GM23338 (cell line): ENCODE results near the gene TEX14. TPM values are rescaled to one million over a fixed set of nuclear protein-coding genes. Genes with fewer than 3 reads are reported as not detected.

Experiments
- ATAC-seq: fragments of 200-7000 bp; cut with Tn5 transposase; 3 replicates; pipeline ENCODE4 v1.9.1; 2020
- DNase-seq: peaks from one replicate; pipeline ENCODE4 v3.0.0-alpha.2; 2015; ENCODE audit warnings: low spot score
- H2AFZ ChIP-seq: fragments of 200-600 bp; sonication (generic); 2 replicates; pipeline ENCODE4 v1.8.0; 2016; ENCODE audit warnings: antibody characterized with exemption, mild to moderate bottlenecking, moderate library complexity
- H3F3A ChIP-seq: fragments of 200-600 bp; sonication (generic); replicated peaks from 2 replicates; pipeline ENCODE4 v1.8.0; 2017; ENCODE audit warnings: antibody characterized with exemption, mixed run types, low read depth
- H3K27ac ChIP-seq: fragments of 200-600 bp; sonication (generic); 2 replicates; pipeline ENCODE4 v1.6.1; 2016; ENCODE audit warnings: low read depth
- H3K27me3 ChIP-seq: fragments of 200-600 bp; sonication (generic); 2 replicates; pipeline ENCODE4 v1.8.0; 2016; ENCODE audit warnings: mild to moderate bottlenecking, mixed run types, moderate library complexity; ENCODE audit not compliant: insufficient read depth
- H3K36me3 ChIP-seq: fragments of 200-600 bp; sonication (generic); 2 replicates; pipeline ENCODE4 v1.8.0; 2016; ENCODE audit warnings: mild to moderate bottlenecking; ENCODE audit not compliant: insufficient read depth
- H3K4me1 ChIP-seq: fragments of 200-600 bp; sonication (generic); 2 replicates; pipeline ENCODE4 v1.8.0; 2016; ENCODE audit warnings: mild to moderate bottlenecking, moderate library complexity; ENCODE audit not compliant: insufficient read depth
- H3K4me2 ChIP-seq: fragments of 200-600 bp; sonication (generic); 2 replicates; pipeline ENCODE4 v1.7.1; 2017; ENCODE audit warnings: mixed run types
- H3K4me3 ChIP-seq: fragments of 200-600 bp; sonication (generic); 2 replicates; pipeline ENCODE4 v1.6.1; 2016; ENCODE audit warnings: mixed run types
- H3K79me2 ChIP-seq: fragments of 200-600 bp; sonication (generic); replicated peaks from 2 replicates; pipeline ENCODE4 v1.8.0; 2017; ENCODE audit warnings: mild to moderate bottlenecking; ENCODE audit not compliant: insufficient read depth
- H3K9me2 ChIP-seq: fragments of 200-600 bp; sonication (generic); 2 replicates; pipeline ENCODE4 v1.8.0; 2017; ENCODE audit not compliant: insufficient read depth
- H4K20me1 ChIP-seq: fragments of 200-600 bp; sonication (generic); replicated peaks from 2 replicates; pipeline ENCODE4 v1.8.0; 2017; ENCODE audit warnings: mild to moderate bottlenecking; ENCODE audit not compliant: insufficient read depth
- H3K27ac Mint-ChIP-seq: 2 replicates; pipeline ENCODE4 v1.8.0; 2020; ENCODE audit warnings: inconsistent platforms, mild to moderate bottlenecking, moderate library complexity, mixed read lengths
- H3K27me3 Mint-ChIP-seq: 3 replicates; pipeline ENCODE4 v1.8.0; 2022; ENCODE audit warnings: low read depth, mild to moderate bottlenecking, moderate library complexity, mixed read lengths, inconsistent platforms; ENCODE audit not compliant: insufficient read depth, poor library complexity
- H3K36me3 Mint-ChIP-seq: 3 replicates; pipeline ENCODE4 v1.8.0; 2021; ENCODE audit warnings: low read depth, mild to moderate bottlenecking, inconsistent platforms, moderate library complexity, mixed read lengths
- H3K4me1 Mint-ChIP-seq: 3 replicates; pipeline ENCODE4 v1.8.0; 2020; ENCODE audit warnings: mild to moderate bottlenecking, inconsistent platforms, mixed read lengths
- H3K4me3 Mint-ChIP-seq: 3 replicates; pipeline ENCODE4 v1.8.0; 2021; ENCODE audit warnings: moderate library complexity, mild to moderate bottlenecking, inconsistent platforms, mixed read lengths
- H3K9me3 Mint-ChIP-seq: 3 replicates; pipeline ENCODE4 v1.8.0; 2020; ENCODE audit warnings: moderate library complexity, mild to moderate bottlenecking, inconsistent platforms, mixed read lengths
- CREB1 ChIP-seq: fragments of 250-450 bp; sonication (Bioruptor Pico); IDR thresholded peaks from 2 replicates; pipeline ENCODE4 v1.5.0; 2020; ENCODE audit warnings: low read depth, mild to moderate bottlenecking, moderate library complexity
- EZH2phosphoT487 ChIP-seq: fragments of 200-600 bp; sonication (generic); IDR thresholded peaks from one replicate; pipeline ENCODE4 v1.8.1; 2018; ENCODE audit warnings: antibody characterized with exemption; ENCODE audit not compliant: unreplicated experiment
- NANOG ChIP-seq: IDR thresholded peaks from 2 replicates; pipeline ENCODE4 v1.6.1; 2016; ENCODE audit warnings: antibody characterized with exemption, borderline replicate concordance
- POLR2AphosphoS5 ChIP-seq: IDR thresholded peaks from 2 replicates; pipeline ENCODE4 v1.6.1; 2016; ENCODE audit warnings: antibody characterized with exemption, low read depth
- STAT1 ChIP-seq: IDR thresholded peaks from one replicate; pipeline ENCODE4 v1.6.1; 2016; ENCODE audit warnings: antibody characterized with exemption; ENCODE audit not compliant: unreplicated experiment
- ZNF114 ChIP-seq: fragments of 250-450 bp; sonication (Bioruptor Pico); IDR thresholded peaks from 2 replicates; pipeline ENCODE4 v1.5.0; 2020; ENCODE audit warnings: mild to moderate bottlenecking, moderate library complexity
- ZNF331 ChIP-seq: fragments of 250-450 bp; sonication (Bioruptor Pico); IDR thresholded peaks from 2 replicates; pipeline ENCODE4 v1.5.0; 2020; ENCODE audit warnings: low read depth, mild to moderate bottlenecking, moderate library complexity
- polyA plus RNA-seq: library from polyadenylated mRNA; unstranded; fragments of >200 nt; fragmentation: Nextera tagmentation; extraction: Ambion mirVana; gene quantifications from 2 replicates; pipeline ENCODE4 v1.2.1, GENCODE V29; 2016
- total RNA-seq: library from RNA; depleted of rRNA; stranded (reverse); fragments of >200 nt; shearing (Covaris generic); gene quantifications from 2 replicates; pipeline ENCODE4 v1.2.3, GENCODE V29; 2014
- TF ChIP-seq, protein P1 (sequence below): IDR thresholded peaks from 2 replicates; pipeline ENCODE4 v1.6.1; 2016; ENCODE audit warnings: antibody characterized with exemption
- TF ChIP-seq, protein P2 (sequence below), 2 experiments: fragments of 200-600 bp in 1 of 2; sonication (generic) in 1 of 2; conservative IDR thresholded peaks; 2 replicates each; pipeline versions ENCODE4 v1.5.1 to v1.6.1; 2016 to 2017; ENCODE audit warnings: antibody characterized with exemption in 2 of 2, low read depth in 2 of 2, mild to moderate bottlenecking in 2 of 2, moderate library complexity in 1 of 2
- TF ChIP-seq, protein P3 (sequence below): fragments of 250-450 bp; sonication (Bioruptor Pico); IDR thresholded peaks from 2 replicates; pipeline ENCODE4 v1.5.0; 2020; ENCODE audit warnings: mild to moderate bottlenecking, moderate library complexity
- TF ChIP-seq, protein P4 (sequence below): IDR thresholded peaks from one replicate; pipeline ENCODE4 v1.6.1; 2018; ENCODE audit warnings: antibody characterized with exemption; ENCODE audit not compliant: unreplicated experiment

TEX14 gene
- total and polyA plus RNA-seq, 2 experiments from 2014 or later = 0.80 to 2.6 TPM

DNA sequence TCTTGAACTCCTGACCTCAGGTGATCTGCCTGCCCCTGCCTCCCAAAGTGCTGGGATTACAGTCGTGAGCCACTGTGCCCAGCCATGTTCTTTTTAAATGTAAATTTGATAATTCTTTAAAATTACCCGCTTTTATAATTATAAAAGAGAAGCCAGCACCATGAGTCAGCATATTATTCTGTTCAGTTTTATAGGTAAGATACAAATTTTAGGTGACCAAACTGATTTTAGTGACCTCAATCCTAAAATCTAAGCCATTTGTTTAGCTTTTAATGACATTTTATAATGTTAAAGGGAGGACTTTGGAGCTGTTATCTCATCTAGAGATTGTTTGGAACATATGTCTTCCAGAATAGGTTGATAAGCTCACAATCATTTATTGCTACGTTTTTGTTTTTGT is 43.0 kb upstream of the TEX14 start:
- Histone ChIP-seq H3K27ac (no peak overlapping the region), H3F3A (no peaks in the 10 kb centered on the region), H3K4me3 (no peak overlapping the region), H3K4me2 (no peak overlapping the region), H2AFZ (no peak overlapping the region), H3K36me3 (no peaks in the 10 kb centered on the region), H3K4me1 (no peaks in the 10 kb centered on the region), H4K20me1 (no peaks in the 10 kb centered on the region), H3K9me2 (no peaks in the 10 kb centered on the region), H3K27me3 (no peaks in the 10 kb centered on the region), H3K79me2 (no peaks in the 10 kb centered on the region)
- no peak for ATAC-seq
- H3K4me1 Mint-ChIP-seq = no peaks in the 10 kb centered on the region
- H3K4me3 Mint-ChIP-seq = no peak overlapping the region
- TF ChIP-seq, protein P1, sequence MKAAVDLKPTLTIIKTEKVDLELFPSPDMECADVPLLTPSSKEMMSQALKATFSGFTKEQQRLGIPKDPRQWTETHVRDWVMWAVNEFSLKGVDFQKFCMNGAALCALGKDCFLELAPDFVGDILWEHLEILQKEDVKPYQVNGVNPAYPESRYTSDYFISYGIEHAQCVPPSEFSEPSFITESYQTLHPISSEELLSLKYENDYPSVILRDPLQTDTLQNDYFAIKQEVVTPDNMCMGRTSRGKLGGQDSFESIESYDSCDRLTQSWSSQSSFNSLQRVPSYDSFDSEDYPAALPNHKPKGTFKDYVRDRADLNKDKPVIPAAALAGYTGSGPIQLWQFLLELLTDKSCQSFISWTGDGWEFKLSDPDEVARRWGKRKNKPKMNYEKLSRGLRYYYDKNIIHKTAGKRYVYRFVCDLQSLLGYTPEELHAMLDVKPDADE = no peak
- TF ChIP-seq, protein P2, sequence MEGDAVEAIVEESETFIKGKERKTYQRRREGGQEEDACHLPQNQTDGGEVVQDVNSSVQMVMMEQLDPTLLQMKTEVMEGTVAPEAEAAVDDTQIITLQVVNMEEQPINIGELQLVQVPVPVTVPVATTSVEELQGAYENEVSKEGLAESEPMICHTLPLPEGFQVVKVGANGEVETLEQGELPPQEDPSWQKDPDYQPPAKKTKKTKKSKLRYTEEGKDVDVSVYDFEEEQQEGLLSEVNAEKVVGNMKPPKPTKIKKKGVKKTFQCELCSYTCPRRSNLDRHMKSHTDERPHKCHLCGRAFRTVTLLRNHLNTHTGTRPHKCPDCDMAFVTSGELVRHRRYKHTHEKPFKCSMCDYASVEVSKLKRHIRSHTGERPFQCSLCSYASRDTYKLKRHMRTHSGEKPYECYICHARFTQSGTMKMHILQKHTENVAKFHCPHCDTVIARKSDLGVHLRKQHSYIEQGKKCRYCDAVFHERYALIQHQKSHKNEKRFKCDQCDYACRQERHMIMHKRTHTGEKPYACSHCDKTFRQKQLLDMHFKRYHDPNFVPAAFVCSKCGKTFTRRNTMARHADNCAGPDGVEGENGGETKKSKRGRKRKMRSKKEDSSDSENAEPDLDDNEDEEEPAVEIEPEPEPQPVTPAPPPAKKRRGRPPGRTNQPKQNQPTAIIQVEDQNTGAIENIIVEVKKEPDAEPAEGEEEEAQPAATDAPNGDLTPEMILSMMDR (conservative IDR thresholded peaks at IDR 0.05; ENCODE audit: low read depth in 2 of 2) = no peak
- no peak for TF ChIP-seq ZNF331 (CRISPR knock-in tag)
- TF ChIP-seq ZNF114 = no peak
- no peak for TF ChIP-seq CREB1 (CRISPR knock-in tag)
- no peak for TF ChIP-seq NANOG
- TF ChIP-seq POLR2AphosphoS5 = no peak
- TF ChIP-seq EZH2phosphoT487 = no peak
- no peak for TF ChIP-seq STAT1
- TF ChIP-seq, protein P3, sequence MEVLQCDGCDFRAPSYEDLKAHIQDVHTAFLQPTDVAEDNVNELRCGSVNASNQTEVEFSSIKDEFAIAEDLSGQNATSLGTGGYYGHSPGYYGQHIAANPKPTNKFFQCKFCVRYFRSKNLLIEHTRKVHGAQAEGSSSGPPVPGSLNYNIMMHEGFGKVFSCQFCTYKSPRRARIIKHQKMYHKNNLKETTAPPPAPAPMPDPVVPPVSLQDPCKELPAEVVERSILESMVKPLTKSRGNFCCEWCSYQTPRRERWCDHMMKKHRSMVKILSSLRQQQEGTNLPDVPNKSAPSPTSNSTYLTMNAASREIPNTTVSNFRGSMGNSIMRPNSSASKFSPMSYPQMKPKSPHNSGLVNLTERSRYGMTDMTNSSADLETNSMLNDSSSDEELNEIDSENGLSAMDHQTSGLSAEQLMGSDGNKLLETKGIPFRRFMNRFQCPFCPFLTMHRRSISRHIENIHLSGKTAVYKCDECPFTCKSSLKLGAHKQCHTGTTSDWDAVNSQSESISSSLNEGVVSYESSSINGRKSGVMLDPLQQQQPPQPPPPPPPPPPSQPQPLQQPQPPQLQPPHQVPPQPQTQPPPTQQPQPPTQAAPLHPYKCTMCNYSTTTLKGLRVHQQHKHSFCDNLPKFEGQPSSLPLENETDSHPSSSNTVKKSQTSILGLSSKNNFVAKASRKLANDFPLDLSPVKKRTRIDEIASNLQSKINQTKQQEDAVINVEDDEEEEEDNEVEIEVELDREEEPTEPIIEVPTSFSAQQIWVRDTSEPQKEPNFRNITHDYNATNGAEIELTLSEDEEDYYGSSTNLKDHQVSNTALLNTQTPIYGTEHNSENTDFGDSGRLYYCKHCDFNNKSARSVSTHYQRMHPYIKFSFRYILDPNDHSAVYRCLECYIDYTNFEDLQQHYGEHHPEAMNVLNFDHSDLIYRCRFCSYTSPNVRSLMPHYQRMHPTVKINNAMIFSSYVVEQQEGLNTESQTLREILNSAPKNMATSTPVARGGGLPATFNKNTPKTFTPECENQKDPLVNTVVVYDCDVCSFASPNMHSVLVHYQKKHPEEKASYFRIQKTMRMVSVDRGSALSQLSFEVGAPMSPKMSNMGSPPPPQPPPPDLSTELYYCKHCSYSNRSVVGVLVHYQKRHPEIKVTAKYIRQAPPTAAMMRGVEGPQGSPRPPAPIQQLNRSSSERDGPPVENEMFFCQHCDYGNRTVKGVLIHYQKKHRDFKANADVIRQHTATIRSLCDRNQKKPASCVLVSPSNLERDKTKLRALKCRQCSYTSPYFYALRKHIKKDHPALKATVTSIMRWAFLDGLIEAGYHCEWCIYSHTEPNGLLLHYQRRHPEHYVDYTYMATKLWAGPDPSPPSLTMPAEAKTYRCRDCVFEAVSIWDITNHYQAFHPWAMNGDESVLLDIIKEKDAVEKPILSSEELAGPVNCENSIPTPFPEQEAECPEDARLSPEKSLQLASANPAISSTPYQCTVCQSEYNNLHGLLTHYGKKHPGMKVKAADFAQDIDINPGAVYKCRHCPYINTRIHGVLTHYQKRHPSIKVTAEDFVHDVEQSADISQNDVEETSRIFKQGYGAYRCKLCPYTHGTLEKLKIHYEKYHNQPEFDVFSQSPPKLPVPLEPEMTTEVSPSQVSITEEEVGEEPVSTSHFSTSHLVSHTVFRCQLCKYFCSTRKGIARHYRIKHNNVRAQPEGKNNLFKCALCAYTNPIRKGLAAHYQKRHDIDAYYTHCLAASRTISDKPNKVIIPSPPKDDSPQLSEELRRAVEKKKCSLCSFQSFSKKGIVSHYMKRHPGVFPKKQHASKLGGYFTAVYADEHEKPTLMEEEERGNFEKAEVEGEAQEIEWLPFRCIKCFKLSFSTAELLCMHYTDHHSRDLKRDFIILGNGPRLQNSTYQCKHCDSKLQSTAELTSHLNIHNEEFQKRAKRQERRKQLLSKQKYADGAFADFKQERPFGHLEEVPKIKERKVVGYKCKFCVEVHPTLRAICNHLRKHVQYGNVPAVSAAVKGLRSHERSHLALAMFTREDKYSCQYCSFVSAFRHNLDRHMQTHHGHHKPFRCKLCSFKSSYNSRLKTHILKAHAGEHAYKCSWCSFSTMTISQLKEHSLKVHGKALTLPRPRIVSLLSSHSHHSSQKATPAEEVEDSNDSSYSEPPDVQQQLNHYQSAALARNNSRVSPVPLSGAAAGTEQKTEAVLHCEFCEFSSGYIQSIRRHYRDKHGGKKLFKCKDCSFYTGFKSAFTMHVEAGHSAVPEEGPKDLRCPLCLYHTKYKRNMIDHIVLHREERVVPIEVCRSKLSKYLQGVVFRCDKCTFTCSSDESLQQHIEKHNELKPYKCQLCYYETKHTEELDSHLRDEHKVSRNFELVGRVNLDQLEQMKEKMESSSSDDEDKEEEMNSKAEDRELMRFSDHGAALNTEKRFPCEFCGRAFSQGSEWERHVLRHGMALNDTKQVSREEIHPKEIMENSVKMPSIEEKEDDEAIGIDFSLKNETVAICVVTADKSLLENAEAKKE (CRISPR knock-in tag) = no peak
- TF ChIP-seq, protein P4, sequence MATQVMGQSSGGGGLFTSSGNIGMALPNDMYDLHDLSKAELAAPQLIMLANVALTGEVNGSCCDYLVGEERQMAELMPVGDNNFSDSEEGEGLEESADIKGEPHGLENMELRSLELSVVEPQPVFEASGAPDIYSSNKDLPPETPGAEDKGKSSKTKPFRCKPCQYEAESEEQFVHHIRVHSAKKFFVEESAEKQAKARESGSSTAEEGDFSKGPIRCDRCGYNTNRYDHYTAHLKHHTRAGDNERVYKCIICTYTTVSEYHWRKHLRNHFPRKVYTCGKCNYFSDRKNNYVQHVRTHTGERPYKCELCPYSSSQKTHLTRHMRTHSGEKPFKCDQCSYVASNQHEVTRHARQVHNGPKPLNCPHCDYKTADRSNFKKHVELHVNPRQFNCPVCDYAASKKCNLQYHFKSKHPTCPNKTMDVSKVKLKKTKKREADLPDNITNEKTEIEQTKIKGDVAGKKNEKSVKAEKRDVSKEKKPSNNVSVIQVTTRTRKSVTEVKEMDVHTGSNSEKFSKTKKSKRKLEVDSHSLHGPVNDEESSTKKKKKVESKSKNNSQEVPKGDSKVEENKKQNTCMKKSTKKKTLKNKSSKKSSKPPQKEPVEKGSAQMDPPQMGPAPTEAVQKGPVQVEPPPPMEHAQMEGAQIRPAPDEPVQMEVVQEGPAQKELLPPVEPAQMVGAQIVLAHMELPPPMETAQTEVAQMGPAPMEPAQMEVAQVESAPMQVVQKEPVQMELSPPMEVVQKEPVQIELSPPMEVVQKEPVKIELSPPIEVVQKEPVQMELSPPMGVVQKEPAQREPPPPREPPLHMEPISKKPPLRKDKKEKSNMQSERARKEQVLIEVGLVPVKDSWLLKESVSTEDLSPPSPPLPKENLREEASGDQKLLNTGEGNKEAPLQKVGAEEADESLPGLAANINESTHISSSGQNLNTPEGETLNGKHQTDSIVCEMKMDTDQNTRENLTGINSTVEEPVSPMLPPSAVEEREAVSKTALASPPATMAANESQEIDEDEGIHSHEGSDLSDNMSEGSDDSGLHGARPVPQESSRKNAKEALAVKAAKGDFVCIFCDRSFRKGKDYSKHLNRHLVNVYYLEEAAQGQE = no peak
- H3K9me3 Mint-ChIP-seq = no peaks in the 10 kb centered on the region
- no peaks in the 10 kb centered on the region for H3K27me3 Mint-ChIP-seq
- no peaks in the 10 kb centered on the region for H3K36me3 Mint-ChIP-seq
- no peak for DNase-seq
- peak overlapping the region; percentile 56 for H3K27ac Mint-ChIP-seq
